ENCODE data around the gene SAG. TPM values are rescaled to one million over a fixed set of nuclear protein-coding genes. Genes with fewer than 3 reads are reported as not detected.
A peak's percentile ranks its signal among the peaks of the same experiment; 100 is the strongest.

Gene SAG
- total RNA-seq, 4 donors from 2014 or later = 0.07 TPM; not detected in 3

GRCh38 chr2:233353101-233353768, 45.6 kb downstream of the SAG start:
- no peak overlapping the region for H3K4me3 ChIP-seq
- no peak overlapping the region for H3K27ac ChIP-seq

GRCh38 chr2:233353769-233354499, 46.3 kb downstream of the SAG start, which contains the start of gene DGKD:
DGKD (plus strand) TSS chr2:233354494; CDS start chr2:233354519, 25 bp downstream.
- H3K9me3 ChIP-seq = no peaks in the 10 kb centered on the region
- H3K4me3 ChIP-seq = peak within 1 kb of the TSS; percentile 31 to 69
- H3K4me1 ChIP-seq = peaks cover 6 to 7% of the 10 kb centered on the region in 2 donors
- TF ChIP-seq POLR2A (IDR thresholded peaks at IDR 0.05) = no peak
- peak in 2 of 4 experiments; percentile 34 to 78 for TF ChIP-seq CTCF (IDR thresholded peaks at IDR 0.05)
- peak; percentile 38 to 65 for DNase-seq
- H3K27ac ChIP-seq = peak within 1 kb of the TSS; percentile 45 to 58
- intact Hi-C loops (cut with DNase I; ENCODE audit: low total_unique reads) = loop anchor here (10.0 kb wide), 1 partner anchor 749 kb away; no protein-coding TSS in a partner anchor
- no peaks in the 10 kb centered on the region for H3K36me3 ChIP-seq
- no peaks in the 10 kb centered on the region for H3K27me3 ChIP-seq

More at GRCh38 chr2:233353101-233353768, 45.6 kb downstream of the SAG start:
- no peak for DNase-seq
- no peaks in the 10 kb centered on the region for H3K9me3 ChIP-seq
- peaks cover 6 to 7% of the 10 kb centered on the region in 2 donors for H3K4me1 ChIP-seq
- no peaks in the 10 kb centered on the region for H3K36me3 ChIP-seq
- no peak for TF ChIP-seq POLR2A (IDR thresholded peaks at IDR 0.05)
- no peak for TF ChIP-seq CTCF (IDR thresholded peaks at IDR 0.05)
- intact Hi-C loops (cut with DNase I; ENCODE audit: low total_unique reads) = loop anchor here (10.0 kb wide), 1 partner anchor 748 kb away; no protein-coding TSS in a partner anchor
- no peaks in the 10 kb centered on the region for H3K27me3 ChIP-seq

GRCh38 chr2:233354500-233354924, 46.9 kb downstream of the SAG start:
- Histone ChIP-seq H3K36me3 (no peaks in the 10 kb centered on the region), H3K9me3 (no peaks in the 10 kb centered on the region), H3K4me3 (peak overlapping the region; percentile 31 to 69), H3K4me1 (peaks cover 6 to 7% of the 10 kb centered on the region in 2 donors), H3K27me3 (no peaks in the 10 kb centered on the region), H3K27ac (peak overlapping the region in 1 of 2 donors; percentile 58)
- TF ChIP-seq POLR2A (IDR thresholded peaks at IDR 0.05) (no peak), CTCF (IDR thresholded peaks at IDR 0.05) (no peak)
- DNase-seq = no peak
- intact Hi-C loops (cut with DNase I; ENCODE audit: low total_unique reads) = loop anchor here (10.0 kb wide), 1 partner anchor 750 kb away; no protein-coding TSS in a partner anchor

GRCh38 chr2:233354971-233355574, 47.5 kb downstream of the SAG start:
- Histone ChIP-seq H3K27me3 (no peaks in the 10 kb centered on the region), H3K9me3 (no peaks in the 10 kb centered on the region), H3K4me3 (peak overlapping the region; percentile 31 to 69), H3K36me3 (no peaks in the 10 kb centered on the region), H3K4me1 (peaks cover 6 to 7% of the 10 kb centered on the region in 2 donors), H3K27ac (peak overlapping the region in 1 of 2 donors; percentile 58)
- TF ChIP-seq CTCF (IDR thresholded peaks at IDR 0.05) = no peak
- TF ChIP-seq POLR2A (IDR thresholded peaks at IDR 0.05) = no peak
- intact Hi-C loops (cut with DNase I; ENCODE audit: low total_unique reads) = loop anchor here (5.0 to 10.0 kb wide), 2 partner anchors 87 to 750 kb away; no protein-coding TSS in a partner anchor
- no peak for DNase-seq

Data from uterus (tissue), 4 donors.